GM23248 (cell line): Measurements from ENCODE around the gene FSIP2. TPM values are rescaled to one million over a fixed set of nuclear protein-coding genes. Genes with fewer than 3 reads are reported as not detected.

Experiments
- DNase-seq: peaks from one replicate; pipeline ENCODE4 v3.0.0-alpha.2; 2015
- H2AFZ ChIP-seq: fragments of 200-600 bp; sonication (generic); 2 replicates; pipeline ENCODE4 v1.6.1; 2016; ENCODE audit warnings: antibody characterized with exemption
- H3F3A ChIP-seq: fragments of 200-600 bp; sonication (generic); 2 replicates; pipeline ENCODE4 v1.6.1; 2016; ENCODE audit warnings: mild to moderate bottlenecking, antibody characterized with exemption, mixed run types; ENCODE audit not compliant: insufficient read depth
- H3K27ac ChIP-seq: fragments of 200-600 bp; sonication (generic); 2 replicates; pipeline ENCODE4 v1.5.1; 2016; ENCODE audit warnings: mild to moderate bottlenecking
- H3K27me3 ChIP-seq: fragments of 200-600 bp; sonication (generic); replicated peaks from 2 replicates; pipeline ENCODE4 v1.6.1; 2016; ENCODE audit warnings: mild to moderate bottlenecking; ENCODE audit not compliant: insufficient read depth
- H3K36me3 ChIP-seq: fragments of 200-600 bp; sonication (generic); 2 replicates; pipeline ENCODE4 v1.6.1; 2016; ENCODE audit warnings: low read depth, mild to moderate bottlenecking
- H3K4me1 ChIP-seq: fragments of 200-600 bp; sonication (generic); 2 replicates; pipeline ENCODE4 v1.6.1; 2016; ENCODE audit warnings: mild to moderate bottlenecking; ENCODE audit not compliant: insufficient read depth
- H3K4me2 ChIP-seq: fragments of 200-600 bp; sonication (generic); one replicate; pipeline ENCODE4 v1.6.1; 2016; ENCODE audit warnings: mild to moderate bottlenecking; ENCODE audit not compliant: unreplicated experiment
- H3K4me3 ChIP-seq: fragments of 200-600 bp; sonication (generic); 2 replicates; pipeline ENCODE4 v1.5.1; 2016; ENCODE audit warnings: mild to moderate bottlenecking
- H3K79me2 ChIP-seq: fragments of 200-600 bp; sonication (generic); 2 replicates; pipeline ENCODE4 v1.6.1; 2016; ENCODE audit warnings: mild to moderate bottlenecking; ENCODE audit not compliant: insufficient read depth
- H3K9ac ChIP-seq: fragments of 200-600 bp; sonication (generic); 2 replicates; pipeline ENCODE4 v1.6.1; 2016; ENCODE audit warnings: mild to moderate bottlenecking
- H3K9me2 ChIP-seq: fragments of 200-600 bp; sonication (generic); 2 replicates; pipeline ENCODE4 v1.6.1; 2016; ENCODE audit warnings: mixed run types, mild to moderate bottlenecking, moderate library complexity; ENCODE audit not compliant: insufficient read depth
- H3K9me3 ChIP-seq: fragments of 200-600 bp; sonication (generic); one replicate; pipeline ENCODE4 v1.6.1; 2017; ENCODE audit warnings: low read depth
- H4K20me1 ChIP-seq: fragments of 200-600 bp; sonication (generic); 2 replicates; pipeline ENCODE4 v1.6.0; 2016; ENCODE audit not compliant: insufficient read depth
- EZH2 ChIP-seq: fragments of 200-600 bp; sonication (generic); IDR thresholded peaks from 2 replicates; pipeline ENCODE4 v1.6.1; 2018; ENCODE audit warnings: antibody characterized with exemption, mild to moderate bottlenecking; ENCODE audit not compliant: insufficient read depth, poor library complexity, severe bottlenecking
- EZH2phosphoT487 ChIP-seq: fragments of 200-600 bp; sonication (generic); IDR thresholded peaks from 2 replicates; pipeline ENCODE4 v1.6.1; 2018; ENCODE audit warnings: antibody characterized with exemption, moderate library complexity, mild to moderate bottlenecking, low read depth; ENCODE audit not compliant: insufficient read depth
- WGBS, 2 experiments: methylation state at CpG; one replicate each; pipeline ENCODE4 v1.1.6; 2015 to 2017; ENCODE audit warnings: low lambda C conversion rate in 2 of 2, low coverage in 1 of 2; ENCODE audit errors: missing lambda C conversion rate in 2 of 2; 5-methylcytosine and 5-hydroxymethylcytosine counted together
- in situ Hi-C: fragments of 300-500 bp; cut with MboI; formaldehyde crosslinking; loops from 2 replicates; pipeline ENCODE4 v1.15.0; 2020
- polyA plus RNA-seq: library from polyadenylated mRNA; unstranded; fragments of >200 nt; fragmentation: Nextera tagmentation; extraction: Ambion mirVana; gene quantifications from 2 replicates; pipeline ENCODE4 v1.2.1, GENCODE V29; 2016
- total RNA-seq: library from RNA; depleted of rRNA; stranded (reverse); fragments of >200 nt; shearing (Covaris generic); gene quantifications from 2 replicates; pipeline ENCODE4 v1.2.3, GENCODE V29; 2014

Gene FSIP2
- total and polyA plus RNA-seq, 2 experiments from 2014 or later: not detected

DNA sequence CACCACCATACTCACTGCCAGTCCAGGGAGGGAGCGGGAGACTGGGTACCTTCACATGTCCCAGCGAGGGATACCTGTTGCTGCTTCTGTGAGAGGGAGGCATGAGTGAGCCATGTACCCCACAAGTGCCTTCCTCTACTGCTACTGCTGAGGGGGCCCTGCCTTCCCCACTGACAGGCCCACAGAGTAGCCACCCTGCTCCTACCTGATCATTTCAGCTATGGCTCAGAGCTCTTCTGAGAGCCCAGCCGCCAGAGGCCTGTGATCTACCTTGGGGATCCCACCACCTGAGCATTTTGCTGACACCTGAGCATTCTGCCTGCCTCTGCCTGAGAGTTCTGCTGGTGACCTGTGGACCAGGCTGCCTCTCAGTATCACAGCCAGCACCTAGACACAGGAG lies 137.6 kb downstream of the FSIP2 start:
- H3K9ac ChIP-seq: no peak overlapping the region
- H3F3A ChIP-seq: no peaks in the 10 kb centered on the region
- no peaks in the 10 kb centered on the region for H3K9me2 ChIP-seq
- no peak for TF ChIP-seq EZH2phosphoT487
- no peak for TF ChIP-seq EZH2
- in situ Hi-C loops: no loop called here
- no peaks in the 10 kb centered on the region for H4K20me1 ChIP-seq
- H3K27me3 ChIP-seq: no peaks in the 10 kb centered on the region
- no peaks in the 10 kb centered on the region for H3K79me2 ChIP-seq
- H3K4me1 ChIP-seq: no peaks in the 10 kb centered on the region
- H3K4me2 ChIP-seq: no peak overlapping the region
- H3K27ac ChIP-seq: no peak overlapping the region
- WGBS, 2 experiments: 54 to 55% methylated on average over 3 of the region's 3 CpGs
- no peaks in the 10 kb centered on the region for H3K36me3 ChIP-seq
- H2AFZ ChIP-seq: no peak overlapping the region
- no peak for DNase-seq
- no peak overlapping the region for H3K4me3 ChIP-seq
- no peaks in the 10 kb centered on the region for H3K9me3 ChIP-seq

DNA sequence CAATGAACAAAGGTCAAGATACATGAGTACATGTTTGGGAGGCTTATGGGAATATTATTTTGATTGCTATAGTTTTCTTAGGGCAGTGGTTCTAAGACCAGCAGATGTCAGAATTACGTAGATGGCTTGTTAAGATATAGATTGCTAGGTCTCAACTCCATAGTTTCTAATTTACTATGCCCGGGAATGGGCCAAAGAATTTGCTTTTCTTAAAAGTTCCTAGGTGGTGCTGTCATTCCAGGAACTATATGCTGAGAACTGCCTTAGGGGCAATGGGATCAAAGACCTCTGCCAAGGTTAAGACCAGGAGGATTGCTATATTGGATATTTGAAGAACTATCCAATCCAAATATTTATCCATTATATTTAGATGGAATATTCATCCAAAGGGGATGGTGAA lies 141.8 kb downstream of the FSIP2 start:
- Histone ChIP-seq H3K4me1 (no peaks in the 10 kb centered on the region), H3K36me3 (no peaks in the 10 kb centered on the region), H3F3A (no peaks in the 10 kb centered on the region), H3K27ac (no peak overlapping the region), H3K9me3 (no peaks in the 10 kb centered on the region), H3K4me2 (no peak overlapping the region), H3K79me2 (no peaks in the 10 kb centered on the region), H3K9me2 (no peaks in the 10 kb centered on the region), H3K9ac (no peak overlapping the region), H2AFZ (no peak overlapping the region), H3K27me3 (no peaks in the 10 kb centered on the region), H4K20me1 (no peaks in the 10 kb centered on the region), H3K4me3 (no peak overlapping the region)
- no peak for DNase-seq
- in situ Hi-C loops: no loop called here
- TF ChIP-seq EZH2: no peak
- TF ChIP-seq EZH2phosphoT487: no peak
- WGBS, 2 experiments: 28 to 32% methylated on average over 2 of the region's 2 CpGs
